ENCODE measurements around the gene FCHSD2. TPM values are rescaled to one million over a fixed set of nuclear protein-coding genes. Genes with fewer than 3 reads are reported as not detected.

The FCHSD2 gene
- total RNA-seq, 4 donors from 2014 or later, result 17.0 to 40.0 (median 27.0) TPM

DNA sequence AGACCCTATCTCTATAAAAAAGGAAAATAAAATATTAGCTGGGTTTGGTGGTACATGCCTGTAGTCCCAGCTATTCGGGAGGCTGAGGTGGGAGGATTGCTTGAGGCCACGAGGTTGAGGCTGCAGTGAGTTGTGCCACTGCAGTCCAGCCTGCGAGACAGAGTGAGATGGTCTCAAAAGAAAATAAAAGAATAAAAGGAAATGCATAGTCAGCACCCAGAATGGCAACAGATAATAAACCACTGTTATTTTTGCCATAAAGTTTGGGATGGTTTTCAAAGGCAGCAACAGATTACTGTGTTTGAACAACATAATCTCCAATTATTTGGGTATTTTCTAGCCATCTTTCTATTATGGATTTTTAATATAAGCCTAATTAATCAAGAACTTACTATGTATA is 266.0 kb downstream of the FCHSD2 start:
- WGBS, 2 donors (ENCODE audit: low coverage in 1 of 2), result 89 to 100% methylated on average over 2 to 3 of the region's 3 CpGs
- no peak for TF ChIP-seq POLR2AphosphoS5 (IDR thresholded peaks at IDR 0.05)
- TF ChIP-seq, protein P1, sequence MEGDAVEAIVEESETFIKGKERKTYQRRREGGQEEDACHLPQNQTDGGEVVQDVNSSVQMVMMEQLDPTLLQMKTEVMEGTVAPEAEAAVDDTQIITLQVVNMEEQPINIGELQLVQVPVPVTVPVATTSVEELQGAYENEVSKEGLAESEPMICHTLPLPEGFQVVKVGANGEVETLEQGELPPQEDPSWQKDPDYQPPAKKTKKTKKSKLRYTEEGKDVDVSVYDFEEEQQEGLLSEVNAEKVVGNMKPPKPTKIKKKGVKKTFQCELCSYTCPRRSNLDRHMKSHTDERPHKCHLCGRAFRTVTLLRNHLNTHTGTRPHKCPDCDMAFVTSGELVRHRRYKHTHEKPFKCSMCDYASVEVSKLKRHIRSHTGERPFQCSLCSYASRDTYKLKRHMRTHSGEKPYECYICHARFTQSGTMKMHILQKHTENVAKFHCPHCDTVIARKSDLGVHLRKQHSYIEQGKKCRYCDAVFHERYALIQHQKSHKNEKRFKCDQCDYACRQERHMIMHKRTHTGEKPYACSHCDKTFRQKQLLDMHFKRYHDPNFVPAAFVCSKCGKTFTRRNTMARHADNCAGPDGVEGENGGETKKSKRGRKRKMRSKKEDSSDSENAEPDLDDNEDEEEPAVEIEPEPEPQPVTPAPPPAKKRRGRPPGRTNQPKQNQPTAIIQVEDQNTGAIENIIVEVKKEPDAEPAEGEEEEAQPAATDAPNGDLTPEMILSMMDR (IDR thresholded peaks at IDR 0.05), result no peak
- no peak for TF ChIP-seq EP300 (IDR thresholded peaks at IDR 0.05)
- no peak for TF ChIP-seq POLR2A (IDR thresholded peaks at IDR 0.05)
- H3K4me3 ChIP-seq, result no peak overlapping the region
- peaks cover 0 to 3% (median 0%) of the 10 kb centered on the region in 3 donors for H3K4me1 ChIP-seq
- no peaks in the 10 kb centered on the region for H3K9me3 ChIP-seq
- H3K27me3 ChIP-seq, result no peaks in the 10 kb centered on the region
- H3K36me3 ChIP-seq, result peaks cover 0 to 16% of the 10 kb centered on the region in 2 donors
- no peak for ATAC-seq
- no peak overlapping the region for H3K27ac ChIP-seq

DNA sequence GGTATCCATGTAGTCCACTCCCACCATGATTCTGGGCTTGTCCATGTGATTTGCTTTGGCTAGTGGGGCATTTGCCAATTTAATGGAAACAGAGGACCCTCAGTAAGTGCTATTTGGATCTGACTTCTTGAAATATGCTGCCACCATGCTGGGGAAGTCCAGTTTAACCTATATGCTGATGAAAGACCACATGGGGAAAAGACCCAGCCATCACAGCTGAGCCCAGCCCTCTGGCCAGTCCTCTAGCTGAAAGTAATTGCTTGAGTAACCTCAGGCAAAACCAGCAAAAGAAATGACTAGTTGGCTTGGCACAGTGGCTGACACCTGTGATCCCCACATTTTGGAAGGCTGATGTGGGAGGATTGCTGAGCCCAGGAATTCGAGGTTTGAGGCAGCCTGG is 266.4 kb downstream of the FCHSD2 start:
- WGBS, 2 donors (ENCODE audit: low coverage in 1 of 2), result 100% methylated on average over 1 of the region's 1 CpG; no CpG with 5 or more reads in 1 of the 2 donors

DNA sequence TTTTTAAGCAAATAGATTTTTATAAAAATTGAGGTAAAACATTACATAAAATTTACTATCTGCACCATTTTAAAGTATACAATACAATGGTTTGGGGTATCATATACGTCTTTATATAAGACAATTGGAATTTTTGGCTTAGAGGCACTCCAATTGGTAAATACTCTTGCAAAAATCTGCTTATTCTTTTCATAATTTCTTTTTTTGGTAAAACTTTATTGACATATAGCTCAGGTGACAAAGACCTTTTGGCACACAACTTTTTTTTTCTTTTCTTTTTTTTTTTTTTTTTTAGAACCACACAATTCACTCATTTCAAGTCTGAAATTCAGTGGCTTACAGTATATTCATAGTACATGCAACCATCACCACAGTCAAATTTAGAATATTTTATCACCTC is 270.1 kb downstream of the FCHSD2 start:
- Histone ChIP-seq H3K4me3 (no peak overlapping the region), H3K36me3 (peaks cover 0 to 21% of the 10 kb centered on the region in 2 donors), H3K4me1 (peaks cover 0 to 8% (median 0%) of the 10 kb centered on the region in 3 donors), H3K27ac (no peak overlapping the region), H3K9me3 (no peaks in the 10 kb centered on the region), H3K27me3 (no peaks in the 10 kb centered on the region)
- 96 to 100% methylated on average over 1 of the region's 1 CpG for WGBS, 2 donors (ENCODE audit: low coverage in 1 of 2)
- ATAC-seq, result no peak
- TF ChIP-seq EP300 (IDR thresholded peaks at IDR 0.05), result no peak
- TF ChIP-seq POLR2A (IDR thresholded peaks at IDR 0.05), result no peak
- TF ChIP-seq POLR2AphosphoS5 (IDR thresholded peaks at IDR 0.05), result no peak
- TF ChIP-seq, protein P1 (IDR thresholded peaks at IDR 0.05), result no peak

More for the DNA sequence above, 266.4 kb downstream of the FCHSD2 start:
- Histone ChIP-seq H3K4me3 (no peak overlapping the region), H3K27me3 (no peaks in the 10 kb centered on the region), H3K4me1 (peaks cover 0 to 7% (median 0%) of the 10 kb centered on the region in 3 donors), H3K27ac (no peak overlapping the region), H3K36me3 (peaks cover 0 to 16% of the 10 kb centered on the region in 2 donors), H3K9me3 (no peaks in the 10 kb centered on the region)
- TF ChIP-seq EP300 (IDR thresholded peaks at IDR 0.05), result no peak
- no peak for ATAC-seq

DNA sequence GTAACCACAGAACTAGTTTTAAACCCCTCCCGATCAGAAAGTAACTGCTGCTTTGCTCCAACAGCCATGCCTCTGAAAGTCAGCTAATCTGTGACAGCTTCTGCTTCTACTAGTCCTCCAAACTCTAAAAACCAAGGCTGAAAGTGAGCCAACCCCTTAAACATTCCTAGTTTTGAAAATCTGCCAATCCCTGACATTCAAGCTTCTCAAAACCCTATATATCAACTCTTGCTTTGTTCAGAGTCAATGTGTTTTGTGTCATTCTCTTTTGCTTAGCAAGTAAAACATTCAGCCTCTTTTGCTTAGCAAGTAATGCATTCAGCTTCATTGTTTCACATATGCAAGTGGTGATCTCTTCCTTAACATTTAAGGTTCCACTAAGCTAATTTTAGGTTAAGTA is 271.0 kb downstream of the FCHSD2 start:
- Histone ChIP-seq H3K4me1 (peaks cover 0 to 8% (median 0%) of the 10 kb centered on the region in 3 donors), H3K36me3 (peaks cover 0 to 15% of the 10 kb centered on the region in 2 donors), H3K27me3 (no peaks in the 10 kb centered on the region), H3K9me3 (no peaks in the 10 kb centered on the region), H3K27ac (no peak overlapping the region), H3K4me3 (no peak overlapping the region)
- ATAC-seq, result no peak
- TF ChIP-seq EP300 (IDR thresholded peaks at IDR 0.05) (no peak), POLR2AphosphoS5 (IDR thresholded peaks at IDR 0.05) (no peak), POLR2A (IDR thresholded peaks at IDR 0.05) (no peak)
- TF ChIP-seq, protein P1 (IDR thresholded peaks at IDR 0.05), result no peak
- WGBS, 2 donors (ENCODE audit: low coverage in 1 of 2), result 63 to 67% methylated on average over 1 of the region's 1 CpG

DNA sequence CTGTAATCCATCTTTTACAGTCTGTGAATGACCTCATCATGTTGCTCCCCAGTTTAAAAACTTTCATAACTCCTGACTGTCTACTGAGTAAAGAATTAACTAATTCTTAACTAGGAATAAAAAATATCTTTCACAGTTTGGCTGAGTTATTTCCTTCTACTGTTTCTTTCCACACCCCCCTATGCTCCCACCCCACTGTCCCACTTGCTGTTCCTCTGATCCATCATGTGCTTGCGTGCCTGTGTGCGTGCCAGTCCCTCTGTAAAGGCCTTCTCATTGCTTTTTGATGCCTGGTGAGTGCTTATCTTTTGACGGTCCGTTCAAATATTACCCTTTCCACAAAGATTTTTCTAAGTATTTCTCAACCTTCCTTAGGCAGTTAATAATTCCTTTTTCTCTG is 272.3 kb downstream of the FCHSD2 start:
- H3K36me3 ChIP-seq, result peaks cover 0 to 7% of the 10 kb centered on the region in 2 donors
- H3K27ac ChIP-seq, result no peak overlapping the region
- ATAC-seq, result no peak
- no peak overlapping the region for H3K4me3 ChIP-seq
- WGBS, 2 donors (ENCODE audit: low coverage in 1 of 2), result 79% methylated on average over 4 of the region's 4 CpGs; no CpG with 5 or more reads in 1 of the 2 donors
- H3K27me3 ChIP-seq, result no peaks in the 10 kb centered on the region
- no peak for TF ChIP-seq POLR2A (IDR thresholded peaks at IDR 0.05)
- no peak for TF ChIP-seq POLR2AphosphoS5 (IDR thresholded peaks at IDR 0.05)
- TF ChIP-seq EP300 (IDR thresholded peaks at IDR 0.05), result no peak
- TF ChIP-seq, protein P1 (IDR thresholded peaks at IDR 0.05), result no peak
- H3K9me3 ChIP-seq, result no peaks in the 10 kb centered on the region
- peaks cover 7 to 18% (median 8%) of the 10 kb centered on the region in 3 donors for H3K4me1 ChIP-seq

Measured in gastroesophageal sphincter (tissue), 4 donors.